ENCODE results near the gene DNAL1.

Gene DNAL1

DNA sequence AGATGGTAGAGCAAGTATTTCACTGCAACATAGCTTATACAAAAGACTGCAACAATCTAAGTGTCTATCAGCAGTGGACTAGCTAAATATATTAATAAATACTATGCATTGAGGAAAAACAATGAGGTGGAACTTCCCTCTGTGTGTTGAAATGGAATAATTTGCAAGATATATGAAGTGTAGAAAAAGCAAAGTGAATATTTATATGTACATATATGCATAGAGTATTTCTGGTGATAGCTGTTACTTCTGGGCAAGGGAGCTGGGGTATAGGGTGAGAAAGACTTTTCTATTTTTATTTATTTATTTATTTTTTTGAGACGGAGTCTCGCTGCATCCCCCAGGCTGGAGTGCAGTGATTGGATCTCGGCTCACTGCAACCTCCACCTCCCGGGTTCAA is 33.9 kb downstream of the DNAL1 start:
- DNase-seq (ENCODE audit: low read depth): no peak
- TF ChIP-seq, protein P1, sequence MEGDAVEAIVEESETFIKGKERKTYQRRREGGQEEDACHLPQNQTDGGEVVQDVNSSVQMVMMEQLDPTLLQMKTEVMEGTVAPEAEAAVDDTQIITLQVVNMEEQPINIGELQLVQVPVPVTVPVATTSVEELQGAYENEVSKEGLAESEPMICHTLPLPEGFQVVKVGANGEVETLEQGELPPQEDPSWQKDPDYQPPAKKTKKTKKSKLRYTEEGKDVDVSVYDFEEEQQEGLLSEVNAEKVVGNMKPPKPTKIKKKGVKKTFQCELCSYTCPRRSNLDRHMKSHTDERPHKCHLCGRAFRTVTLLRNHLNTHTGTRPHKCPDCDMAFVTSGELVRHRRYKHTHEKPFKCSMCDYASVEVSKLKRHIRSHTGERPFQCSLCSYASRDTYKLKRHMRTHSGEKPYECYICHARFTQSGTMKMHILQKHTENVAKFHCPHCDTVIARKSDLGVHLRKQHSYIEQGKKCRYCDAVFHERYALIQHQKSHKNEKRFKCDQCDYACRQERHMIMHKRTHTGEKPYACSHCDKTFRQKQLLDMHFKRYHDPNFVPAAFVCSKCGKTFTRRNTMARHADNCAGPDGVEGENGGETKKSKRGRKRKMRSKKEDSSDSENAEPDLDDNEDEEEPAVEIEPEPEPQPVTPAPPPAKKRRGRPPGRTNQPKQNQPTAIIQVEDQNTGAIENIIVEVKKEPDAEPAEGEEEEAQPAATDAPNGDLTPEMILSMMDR (conservative IDR thresholded peaks at IDR 0.05; ENCODE audit: low read depth, low read length): no peak

DNA sequence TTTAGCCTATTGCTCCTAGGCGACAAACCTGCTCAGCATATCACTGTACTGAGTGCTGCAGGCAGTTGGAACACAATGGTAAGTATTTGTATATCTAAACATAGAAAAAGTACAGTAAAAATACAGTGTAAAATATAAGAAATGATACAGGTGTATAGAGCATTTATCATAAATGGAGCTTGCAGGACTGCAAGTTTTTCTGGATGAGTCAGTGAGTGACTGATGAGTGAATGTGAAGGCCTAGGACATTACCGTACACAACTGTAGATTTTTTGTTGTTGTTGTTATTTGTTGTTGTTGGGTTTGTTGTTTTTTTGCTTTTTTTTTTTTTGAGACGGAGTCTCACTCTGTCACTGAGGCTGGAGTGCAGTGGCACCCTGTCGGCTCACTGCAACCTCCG is 36.0 kb downstream of the DNAL1 start:
- no peak for DNase-seq (ENCODE audit: low read depth)
- TF ChIP-seq, protein P1 (conservative IDR thresholded peaks at IDR 0.05; ENCODE audit: low read depth, low read length): no peak
- no peak overlapping the region for H3K4me3 ChIP-seq (ENCODE audit: low read depth, low read length)

More for the DNA sequence above, 33.9 kb downstream of the DNAL1 start:
- H3K4me3 ChIP-seq (ENCODE audit: low read depth, low read length): no peak overlapping the region

DNA sequence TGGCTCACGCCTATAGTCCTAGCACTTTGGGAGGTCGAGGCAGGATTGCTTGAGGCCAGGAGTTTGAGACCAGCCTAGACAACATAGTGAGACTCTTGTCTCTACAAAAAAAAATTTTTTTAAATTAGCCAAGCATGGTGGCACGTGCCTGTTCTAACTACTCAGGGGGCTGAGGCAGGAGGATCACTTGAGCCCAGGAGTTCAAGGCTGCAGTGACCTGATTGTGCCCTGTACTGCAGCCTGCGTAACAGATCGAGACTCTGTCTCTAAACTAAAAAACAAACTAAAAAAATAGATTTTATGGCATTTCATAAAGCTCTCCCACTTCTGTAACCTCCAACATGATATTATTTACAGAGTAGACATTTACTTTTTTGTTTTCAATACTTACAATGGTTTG is 39.8 kb downstream of the DNAL1 start:
- DNase-seq (ENCODE audit: low read depth): no peak
- TF ChIP-seq, protein P1 (conservative IDR thresholded peaks at IDR 0.05; ENCODE audit: low read depth, low read length): no peak
- H3K4me3 ChIP-seq (ENCODE audit: low read depth, low read length): no peak overlapping the region

DNA sequence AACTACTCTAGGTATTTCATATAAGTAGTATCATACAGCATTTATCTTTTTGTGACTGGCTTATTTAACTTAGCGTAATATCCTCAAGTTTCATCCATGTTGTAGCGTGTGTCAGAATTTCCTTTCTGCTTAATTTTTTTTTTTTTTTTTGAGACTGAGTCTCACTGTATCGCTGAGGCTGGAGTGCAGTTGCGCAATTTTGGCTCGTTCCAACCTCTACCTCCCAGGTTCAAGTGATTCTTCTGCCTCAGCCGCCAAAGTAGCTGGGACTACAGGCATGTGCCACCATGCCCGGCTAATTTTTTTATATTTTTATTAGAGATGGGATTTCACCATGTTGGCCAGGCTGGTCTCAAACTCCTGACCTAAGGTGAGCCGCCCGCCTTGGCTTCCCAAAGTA is 40.5 kb downstream of the DNAL1 start:
- H3K4me3 ChIP-seq (ENCODE audit: low read depth, low read length): no peak overlapping the region
- no peak for DNase-seq (ENCODE audit: low read depth)
- TF ChIP-seq, protein P1 (conservative IDR thresholded peaks at IDR 0.05; ENCODE audit: low read depth, low read length): no peak

DNA sequence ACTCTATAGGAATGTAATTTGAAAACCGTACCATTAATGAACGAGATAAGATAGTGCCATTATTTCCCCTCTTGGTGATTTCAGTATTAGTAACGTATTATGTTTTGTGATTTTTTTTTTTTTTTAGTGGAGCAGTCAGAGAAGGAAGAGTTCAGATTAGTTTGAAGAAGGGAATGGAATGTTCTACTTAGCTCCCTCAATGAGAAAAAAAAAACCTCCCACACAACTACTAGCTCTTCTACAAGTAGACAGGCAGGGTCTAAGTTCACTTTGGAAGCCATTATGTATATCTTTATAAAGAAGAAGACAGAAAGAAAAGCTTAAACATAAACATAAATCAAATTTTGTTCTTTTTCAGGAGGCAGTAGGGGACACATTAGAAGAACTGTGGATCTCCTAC is 42.1 kb downstream of the DNAL1 start:
- peak; percentile 81 for DNase-seq (ENCODE audit: low read depth)
- no peak overlapping the region for H3K4me3 ChIP-seq (ENCODE audit: low read depth, low read length)
- TF ChIP-seq, protein P1 (conservative IDR thresholded peaks at IDR 0.05; ENCODE audit: low read depth, low read length): no peak

DNA sequence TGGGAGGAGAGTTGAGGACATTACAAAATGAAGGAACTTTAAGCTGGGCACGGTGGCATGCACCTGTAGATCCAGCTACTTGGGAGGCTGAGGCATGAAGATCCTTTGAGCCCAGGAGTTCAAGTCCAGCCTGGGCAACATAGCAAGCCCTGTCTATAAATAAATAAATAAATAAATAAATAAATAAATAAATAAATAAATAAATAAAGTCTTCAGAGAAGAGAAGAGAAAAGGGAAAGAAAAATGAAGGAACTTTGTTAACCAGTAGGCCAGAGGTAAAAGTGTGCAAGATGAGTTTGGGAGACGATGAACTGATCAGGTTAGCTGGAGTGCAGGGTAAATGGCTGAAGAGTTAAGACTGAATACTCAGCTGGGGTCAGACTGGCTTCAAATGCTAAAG is 49.3 kb downstream of the DNAL1 start:
- no peak overlapping the region for H3K4me3 ChIP-seq (ENCODE audit: low read depth, low read length)
- TF ChIP-seq, protein P1 (conservative IDR thresholded peaks at IDR 0.05; ENCODE audit: low read depth, low read length): no peak
- no peak for DNase-seq (ENCODE audit: low read depth)

DNA sequence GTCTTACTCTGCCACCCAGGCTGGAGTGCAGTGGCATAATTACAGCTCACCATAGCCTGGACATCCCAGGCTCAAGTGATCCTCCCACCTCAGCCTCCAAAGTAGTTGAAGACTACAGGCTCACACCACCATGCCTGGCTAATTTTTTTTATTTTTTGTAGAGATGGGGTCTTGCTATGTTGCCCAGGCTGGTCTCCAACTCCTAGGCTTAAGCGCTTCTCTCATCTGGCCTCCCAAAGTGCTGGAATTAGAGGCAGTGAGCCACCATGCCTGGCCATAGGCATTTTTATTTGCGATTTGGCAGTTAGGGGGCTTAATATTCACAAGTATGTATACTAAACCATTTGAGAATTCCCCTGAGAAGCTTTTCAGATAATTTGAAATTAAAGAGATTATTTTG is 50.3 kb downstream of the DNAL1 start:
- TF ChIP-seq, protein P1 (conservative IDR thresholded peaks at IDR 0.05; ENCODE audit: low read depth, low read length): no peak
- no peak for DNase-seq (ENCODE audit: low read depth)
- no peak overlapping the region for H3K4me3 ChIP-seq (ENCODE audit: low read depth, low read length)
